CD4-positive, alpha-beta T cell (primary cell): Measurements from ENCODE around the gene RNF144B. TPM values are rescaled to one million over a fixed set of nuclear protein-coding genes. Genes with fewer than 3 reads are reported as not detected.

Source experiments
- ATAC-seq: fragments of 200-7000 bp; cut with Tn5 transposase; one replicate; pipeline ENCODE4 v1.10.0; 2022; ENCODE audit warnings: mild to moderate bottlenecking; ENCODE audit not compliant: poor library complexity
- CTCF ChIA-PET: fragments of 350-600 bp; sonication (Branson Sonifier 250); formaldehyde crosslinking; loops from one replicate; lab custom pipeline; 2021; ENCODE audit warnings: antibody characterized with exemption, inconsistent platforms; lab: Charles Lee
- POLR2A ChIA-PET: fragments of 350-600 bp; sonication (Branson Sonifier 250); formaldehyde crosslinking; loops from one replicate; lab custom pipeline; 2021; ENCODE audit warnings: antibody characterized with exemption, inconsistent platforms; lab: Charles Lee
- DNase-seq, 14 experiments: peaks; one replicate each; pipeline ENCODE4 v3.0.0-alpha.2; 2013 to 2020; ENCODE audit warnings: mixed read lengths in 2 of 14
- H3K27ac ChIP-seq, 2 donors: one replicate each; pipeline versions ENCODE4 v1.5.1 to v1.7.0; 2013; ENCODE audit warnings: low read length in 2 of 2, low read depth in 1 of 2, mild to moderate bottlenecking in 1 of 2
- H3K27me3 ChIP-seq, 2 experiments: 1 replicate in 1 of 2; 2 replicates in 1 of 2; pipeline versions ENCODE4 v1.6.1 to v1.7.0; 2013; ENCODE audit warnings: low read length in 2 of 2, control low read depth in 1 of 2, mild to moderate bottlenecking in 1 of 2, moderate library complexity in 1 of 2; ENCODE audit not compliant: insufficient read depth in 2 of 2, control insufficient read depth in 1 of 2
- H3K36me3 ChIP-seq: one replicate; pipeline ENCODE4 v1.6.1; 2013; ENCODE audit warnings: low read length, control low read depth; ENCODE audit not compliant: insufficient read depth
- H3K4me1 ChIP-seq: one replicate; pipeline ENCODE4 v1.6.1; 2013; ENCODE audit warnings: low read length, control low read depth; ENCODE audit not compliant: insufficient read depth
- H3K4me3 ChIP-seq: one replicate; pipeline ENCODE4 v1.5.1; 2013; ENCODE audit warnings: mild to moderate bottlenecking, low read length, moderate library complexity
- H3K9me3 ChIP-seq, 2 experiments: 1 replicate in 1 of 2; 2 replicates in 1 of 2; pipeline versions ENCODE4 v1.6.1 to v1.7.0; 2013; ENCODE audit warnings: low read length in 2 of 2, mild to moderate bottlenecking in 2 of 2, control low read depth in 1 of 2, moderate library complexity in 1 of 2; ENCODE audit not compliant: control insufficient read depth in 1 of 2, insufficient read depth in 1 of 2
- H3K27ac Mint-ChIP-seq: one replicate; pipeline ENCODE4 v1.8.0; 2020; ENCODE audit warnings: mixed read lengths
- H3K27me3 Mint-ChIP-seq: one replicate; pipeline ENCODE4 v1.8.0; 2021; ENCODE audit warnings: mixed read lengths
- H3K36me3 Mint-ChIP-seq: one replicate; pipeline ENCODE4 v1.8.0; 2021; ENCODE audit warnings: low read depth, mixed read lengths
- H3K4me1 Mint-ChIP-seq: one replicate; pipeline ENCODE4 v1.8.0; 2021; ENCODE audit warnings: low read depth, mixed read lengths
- H3K4me3 Mint-ChIP-seq: one replicate; pipeline ENCODE4 v1.8.0; 2020; ENCODE audit warnings: mild to moderate bottlenecking, mixed read lengths
- H3K9me3 Mint-ChIP-seq: one replicate; pipeline ENCODE4 v1.8.0; 2020; ENCODE audit warnings: mixed read lengths
- CTCF ChIP-seq: fragments of 200-600 bp; IDR thresholded peaks from one replicate; pipeline ENCODE4 v1.8.0; 2022; ENCODE audit warnings: antibody characterized with exemption, mild to moderate bottlenecking
- intact Hi-C, 2 experiments: fragments of 100-400 bp; cut with DNase I in 1 of 2; cut with micrococcal nuclease in 1 of 2; formaldehyde crosslinking; loops; one replicate each; pipeline versions ENCODE4 v1.15.1 to v1.9.0; 2023 to 2025; cut with DNase I, micrococcal nuclease
- polyA plus RNA-seq, 2 donors: library from polyadenylated mRNA; unstranded; fragments of 120-200 nt; gene quantifications; one replicate each; pipeline ENCODE4 v1.2.1, GENCODE V29; 2013
- total RNA-seq, 174 experiments: library from RNA in 2 of 174; stranded (reverse) in 2 of 174; gene quantifications; one replicate each; pipeline ENCODE4 v1.2.3 and lab custom pipeline; 2021 to 2026

RNF144B gene
- total RNA-seq (1 to 10 TPM; 2.3 to 3.5 TPM), total RNA-seq (lab: John Stamatoyannopoulos, UW) (1.9 to 20.3 (median 6.8) reads per million in 172 experiments)
- polyA plus RNA-seq (2013, experiment 1 of 2): 6.4 TPM
- 5.2 TPM for polyA plus RNA-seq (2013, experiment 2 of 2)

GRCh38 chr6:18387061-18387721 is at the start of gene RNF144B:
Gene RNF144B, plus strand, starts transcription at chr6:18387350. Its CDS starts 12,185 bp downstream, at chr6:18399535.
- ChIA-PET POLR2A (interaction anchor here (0.6 to 2.3 kb wide), 6 partner anchors 10 to 681 kb away, joined by 3 to 10 read pairs (median 8); partner anchors contain the start of genes DEK and NUP153), CTCF (no interaction called here)
- no peaks in the 10 kb centered on the region for H3K27me3 Mint-ChIP-seq
- ATAC-seq (peak; percentile 94), DNase-seq (peak; percentile 35 to 82 (median 65))
- H3K27ac ChIP-seq: peak within 1 kb of the TSS in 1 of 2 donors; percentile 51
- no peaks in the 10 kb centered on the region for H3K9me3 Mint-ChIP-seq
- H3K4me1 ChIP-seq: peaks cover 10% of the 10 kb centered on the region
- intact Hi-C loops: loop anchor here in 1 of 2 experiments (5.0 kb wide), 1 partner anchor 235 kb away; no protein-coding TSS in a partner anchor
- H3K36me3 ChIP-seq: no peaks in the 10 kb centered on the region
- no peak for TF ChIP-seq CTCF
- H3K4me3 Mint-ChIP-seq: peak within 1 kb of the TSS; percentile 99
- H3K36me3 Mint-ChIP-seq: peaks cover 9% of the 10 kb centered on the region
- H3K4me3 ChIP-seq: peak within 1 kb of the TSS; percentile 70
- H3K27ac Mint-ChIP-seq: peak within 1 kb of the TSS; percentile 73
- peaks cover 34% of the 10 kb centered on the region for H3K4me1 Mint-ChIP-seq
- H3K9me3 ChIP-seq: no peaks in the 10 kb centered on the region
- H3K27me3 ChIP-seq: no peaks in the 10 kb centered on the region

GRCh38 chr6:18339599-18339998 is 47.6 kb upstream of the RNF144B start:
- Histone ChIP-seq H3K4me1 (no peaks in the 10 kb centered on the region), H3K27ac (no peak overlapping the region), H3K27me3 (no peaks in the 10 kb centered on the region), H3K9me3 (no peaks in the 10 kb centered on the region), H3K36me3 (no peaks in the 10 kb centered on the region), H3K4me3 (no peak overlapping the region)
- no peaks in the 10 kb centered on the region for H3K4me1 Mint-ChIP-seq
- no peak for TF ChIP-seq CTCF
- CTCF ChIA-PET: no interaction called here
- ATAC-seq (no peak), DNase-seq (no peak)
- H3K36me3 Mint-ChIP-seq: no peaks in the 10 kb centered on the region
- POLR2A ChIA-PET: no interaction called here
- no peaks in the 10 kb centered on the region for H3K9me3 Mint-ChIP-seq
- intact Hi-C loops: no loop called here
- H3K4me3 Mint-ChIP-seq: no peak overlapping the region
- no peaks in the 10 kb centered on the region for H3K27me3 Mint-ChIP-seq
- no peak overlapping the region for H3K27ac Mint-ChIP-seq

GRCh38 chr6:18340781-18341551 is 46.2 kb upstream of the RNF144B start:
- no peaks in the 10 kb centered on the region for H3K27me3 Mint-ChIP-seq
- CTCF ChIA-PET: no interaction called here
- no peak overlapping the region for H3K27ac Mint-ChIP-seq
- H3K36me3 Mint-ChIP-seq: no peaks in the 10 kb centered on the region
- intact Hi-C loops: no loop called here
- no peaks in the 10 kb centered on the region for H3K9me3 Mint-ChIP-seq
- Histone ChIP-seq H3K27me3 (no peaks in the 10 kb centered on the region), H3K9me3 (no peaks in the 10 kb centered on the region), H3K4me3 (no peak overlapping the region), H3K36me3 (no peaks in the 10 kb centered on the region), H3K27ac (no peak overlapping the region), H3K4me1 (no peaks in the 10 kb centered on the region)
- ATAC-seq (no peak), DNase-seq (no peak)
- TF ChIP-seq CTCF: no peak
- no peak overlapping the region for H3K4me3 Mint-ChIP-seq
- H3K4me1 Mint-ChIP-seq: no peaks in the 10 kb centered on the region
- POLR2A ChIA-PET: no interaction called here
